ENCODE measurements around the gene PLCB4. TPM values are rescaled to one million over a fixed set of nuclear protein-coding genes. Genes with fewer than 3 reads are reported as not detected.

PLCB4 gene
- total RNA-seq, 1 donor = 4.1 TPM

DNA sequence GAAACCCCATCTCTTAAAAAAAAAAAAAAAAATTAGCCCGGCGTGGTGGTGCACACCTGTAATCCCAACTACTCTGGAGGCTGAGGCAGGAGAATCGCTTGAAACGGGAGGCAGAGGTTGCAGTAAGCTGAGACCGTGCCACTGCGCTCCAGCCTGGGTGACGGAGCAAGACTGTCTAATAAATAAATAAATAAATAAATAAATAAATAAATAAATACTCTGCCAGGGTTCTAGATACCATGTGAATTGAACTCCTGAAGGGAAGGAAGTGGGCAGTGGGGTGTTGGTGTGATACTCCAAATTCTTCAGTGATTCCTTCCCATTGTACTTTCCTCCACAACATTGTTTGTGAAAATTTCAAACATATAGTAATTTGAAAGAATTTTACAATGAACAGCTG, 100.5 kb downstream of the PLCB4 start:
- no peak overlapping the region for H3K4me3 ChIP-seq (ENCODE audit: low read depth, low read length)
- TF ChIP-seq, protein P1, sequence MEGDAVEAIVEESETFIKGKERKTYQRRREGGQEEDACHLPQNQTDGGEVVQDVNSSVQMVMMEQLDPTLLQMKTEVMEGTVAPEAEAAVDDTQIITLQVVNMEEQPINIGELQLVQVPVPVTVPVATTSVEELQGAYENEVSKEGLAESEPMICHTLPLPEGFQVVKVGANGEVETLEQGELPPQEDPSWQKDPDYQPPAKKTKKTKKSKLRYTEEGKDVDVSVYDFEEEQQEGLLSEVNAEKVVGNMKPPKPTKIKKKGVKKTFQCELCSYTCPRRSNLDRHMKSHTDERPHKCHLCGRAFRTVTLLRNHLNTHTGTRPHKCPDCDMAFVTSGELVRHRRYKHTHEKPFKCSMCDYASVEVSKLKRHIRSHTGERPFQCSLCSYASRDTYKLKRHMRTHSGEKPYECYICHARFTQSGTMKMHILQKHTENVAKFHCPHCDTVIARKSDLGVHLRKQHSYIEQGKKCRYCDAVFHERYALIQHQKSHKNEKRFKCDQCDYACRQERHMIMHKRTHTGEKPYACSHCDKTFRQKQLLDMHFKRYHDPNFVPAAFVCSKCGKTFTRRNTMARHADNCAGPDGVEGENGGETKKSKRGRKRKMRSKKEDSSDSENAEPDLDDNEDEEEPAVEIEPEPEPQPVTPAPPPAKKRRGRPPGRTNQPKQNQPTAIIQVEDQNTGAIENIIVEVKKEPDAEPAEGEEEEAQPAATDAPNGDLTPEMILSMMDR (IDR thresholded peaks at IDR 0.05; ENCODE audit: insufficient read depth, low read length) = no peak
- no peak for DNase-seq (ENCODE audit: low read depth)

DNA sequence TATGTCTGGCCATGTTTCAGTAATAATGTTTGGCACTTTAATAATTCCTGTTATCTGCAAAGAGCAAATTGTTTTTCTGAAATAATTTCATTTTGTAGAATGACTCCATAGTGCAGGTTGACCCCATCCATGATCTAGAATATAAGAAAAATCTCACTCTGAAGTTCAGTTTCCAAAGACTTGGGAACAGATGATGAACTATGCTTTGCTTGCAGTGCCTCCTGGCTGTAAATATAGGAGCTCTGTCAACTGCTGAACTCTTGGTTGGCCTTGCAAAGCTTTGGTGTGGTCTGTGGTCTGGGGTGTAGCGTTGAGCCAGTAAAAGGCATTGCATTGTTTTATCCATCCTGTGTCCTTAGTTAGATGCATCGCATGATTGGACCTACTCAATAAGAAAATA, 104.0 kb downstream of the PLCB4 start:
- peak; percentile 22 for DNase-seq (ENCODE audit: low read depth)
- TF ChIP-seq, protein P1 (IDR thresholded peaks at IDR 0.05; ENCODE audit: insufficient read depth, low read length) = peak; percentile 37
- H3K4me3 ChIP-seq (ENCODE audit: low read depth, low read length) = no peak overlapping the region

DNA sequence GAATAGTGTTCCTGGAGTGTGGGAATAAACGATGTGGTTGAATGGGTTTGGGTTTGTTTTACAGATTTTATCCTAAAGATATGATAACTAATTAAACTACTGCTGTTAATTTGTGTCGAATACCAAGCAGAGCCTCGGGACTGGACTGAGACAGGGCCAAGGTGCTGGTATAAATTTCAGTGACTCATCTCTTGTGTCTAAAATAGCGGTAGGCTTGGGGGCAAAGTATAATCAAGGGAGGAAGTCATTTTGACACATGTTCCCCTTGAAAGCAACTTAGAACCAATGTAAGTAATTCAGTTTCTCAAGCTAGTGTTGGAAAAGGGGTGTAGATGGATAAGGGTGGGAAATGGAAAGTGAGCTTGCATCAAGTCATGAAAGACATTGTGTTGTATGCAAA, 108.4 kb downstream of the PLCB4 start:
- DNase-seq (ENCODE audit: low read depth) = no peak

DNA sequence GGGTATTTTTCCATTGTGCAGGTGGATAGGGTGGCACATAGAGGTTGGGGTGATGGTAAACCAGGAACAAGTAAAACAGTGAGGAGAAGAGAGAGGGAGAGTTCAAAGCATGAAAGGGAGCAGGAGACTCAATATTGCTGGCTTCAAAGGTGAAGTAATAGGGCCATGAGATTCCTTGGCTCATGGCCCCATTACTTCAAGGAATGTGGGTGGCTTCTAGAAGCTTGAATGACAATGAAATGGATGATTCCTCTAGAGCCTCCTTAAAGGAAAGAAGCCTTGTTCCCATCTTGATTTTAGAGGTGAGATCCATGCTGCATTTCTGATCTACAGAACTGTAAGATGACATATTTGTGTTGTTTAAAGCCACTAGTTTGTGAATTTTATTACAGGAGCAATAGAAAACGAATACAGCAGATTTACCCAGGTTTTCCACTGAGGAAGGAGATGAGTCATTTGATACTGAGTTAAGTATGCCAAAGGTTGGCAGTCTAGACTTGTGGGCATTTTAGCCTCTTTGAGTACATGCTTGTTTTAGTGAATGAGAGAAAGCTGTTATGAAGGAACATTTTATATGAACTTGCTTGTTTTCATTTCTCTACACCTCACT, 110.4 kb downstream of the PLCB4 start:
- no peak for DNase-seq (ENCODE audit: low read depth)
- TF ChIP-seq, protein P1 (IDR thresholded peaks at IDR 0.05; ENCODE audit: insufficient read depth, low read length) = no peak
- no peak overlapping the region for H3K4me3 ChIP-seq (ENCODE audit: low read depth, low read length)

More for the DNA sequence above, 108.4 kb downstream of the PLCB4 start:
- TF ChIP-seq, protein P1 (IDR thresholded peaks at IDR 0.05; ENCODE audit: insufficient read depth, low read length) = no peak
- no peak overlapping the region for H3K4me3 ChIP-seq (ENCODE audit: low read depth, low read length)

DNA sequence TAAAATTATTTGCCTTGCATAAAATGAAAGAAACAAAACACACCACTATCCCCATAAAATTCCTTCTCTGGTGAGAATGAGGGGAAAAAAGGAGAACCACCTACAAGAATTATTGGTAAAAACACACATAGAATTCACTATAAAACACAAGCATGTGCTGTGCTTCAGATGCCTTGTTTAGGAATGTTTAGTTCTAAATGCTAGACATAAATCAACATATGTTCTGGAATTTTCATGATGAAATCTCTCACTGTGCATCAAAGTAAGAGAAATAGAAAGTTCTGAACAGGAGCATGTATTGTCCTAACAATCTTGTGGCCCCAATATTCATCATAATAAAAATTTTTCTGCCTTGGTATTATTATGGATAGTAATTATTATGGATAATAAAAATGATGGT, 111.0 kb downstream of the PLCB4 start:
- H3K4me3 ChIP-seq (ENCODE audit: low read depth, low read length) = no peak overlapping the region
- DNase-seq (ENCODE audit: low read depth) = no peak
- TF ChIP-seq, protein P1 (IDR thresholded peaks at IDR 0.05; ENCODE audit: insufficient read depth, low read length) = no peak

DNA sequence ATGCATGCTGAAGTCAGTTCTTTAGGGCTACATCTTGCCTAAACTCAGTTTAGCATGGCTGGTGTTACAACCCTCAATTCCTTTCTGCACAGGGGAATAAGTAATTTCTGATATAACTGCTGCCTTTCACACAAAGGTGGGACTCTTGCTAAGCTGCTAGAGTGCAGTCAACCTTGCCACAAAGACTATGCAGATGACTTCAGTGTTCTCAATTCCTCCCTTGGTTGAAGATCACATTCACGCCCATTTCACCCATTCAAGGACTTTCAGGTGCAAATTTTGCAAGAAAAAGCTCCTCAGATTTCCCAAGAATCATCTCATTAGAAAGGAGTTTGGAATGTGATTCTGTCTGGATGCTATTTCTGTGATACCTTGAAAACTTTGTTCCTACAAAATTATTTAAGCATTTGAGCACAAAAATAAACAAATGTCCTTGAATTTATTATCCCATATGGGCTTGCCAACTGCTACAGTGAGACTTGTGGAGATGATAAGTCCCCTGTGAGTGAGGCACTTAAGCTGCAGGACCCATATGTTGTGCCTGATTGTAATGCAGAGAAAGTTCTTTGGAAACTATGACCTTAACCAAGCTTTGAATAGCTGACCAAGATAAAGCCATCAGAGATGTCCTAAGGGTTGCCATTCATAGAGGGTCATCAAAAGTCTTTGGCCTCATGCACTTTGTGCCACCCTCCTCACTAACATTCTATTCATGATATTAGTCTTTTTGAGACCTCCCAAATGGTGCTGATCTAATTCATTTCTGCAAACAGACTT, 111.8 kb downstream of the PLCB4 start:
- no peak overlapping the region for H3K4me3 ChIP-seq (ENCODE audit: low read depth, low read length)
- DNase-seq (ENCODE audit: low read depth) = no peak
- TF ChIP-seq, protein P1 (IDR thresholded peaks at IDR 0.05; ENCODE audit: insufficient read depth, low read length) = no peak

All from fibroblast of the aortic adventitia (primary cell).